Measurements from ENCODE around the gene LHX1.
A peak's percentile ranks its signal among the peaks of the same experiment; 100 is the strongest.

The LHX1 gene

DNA sequence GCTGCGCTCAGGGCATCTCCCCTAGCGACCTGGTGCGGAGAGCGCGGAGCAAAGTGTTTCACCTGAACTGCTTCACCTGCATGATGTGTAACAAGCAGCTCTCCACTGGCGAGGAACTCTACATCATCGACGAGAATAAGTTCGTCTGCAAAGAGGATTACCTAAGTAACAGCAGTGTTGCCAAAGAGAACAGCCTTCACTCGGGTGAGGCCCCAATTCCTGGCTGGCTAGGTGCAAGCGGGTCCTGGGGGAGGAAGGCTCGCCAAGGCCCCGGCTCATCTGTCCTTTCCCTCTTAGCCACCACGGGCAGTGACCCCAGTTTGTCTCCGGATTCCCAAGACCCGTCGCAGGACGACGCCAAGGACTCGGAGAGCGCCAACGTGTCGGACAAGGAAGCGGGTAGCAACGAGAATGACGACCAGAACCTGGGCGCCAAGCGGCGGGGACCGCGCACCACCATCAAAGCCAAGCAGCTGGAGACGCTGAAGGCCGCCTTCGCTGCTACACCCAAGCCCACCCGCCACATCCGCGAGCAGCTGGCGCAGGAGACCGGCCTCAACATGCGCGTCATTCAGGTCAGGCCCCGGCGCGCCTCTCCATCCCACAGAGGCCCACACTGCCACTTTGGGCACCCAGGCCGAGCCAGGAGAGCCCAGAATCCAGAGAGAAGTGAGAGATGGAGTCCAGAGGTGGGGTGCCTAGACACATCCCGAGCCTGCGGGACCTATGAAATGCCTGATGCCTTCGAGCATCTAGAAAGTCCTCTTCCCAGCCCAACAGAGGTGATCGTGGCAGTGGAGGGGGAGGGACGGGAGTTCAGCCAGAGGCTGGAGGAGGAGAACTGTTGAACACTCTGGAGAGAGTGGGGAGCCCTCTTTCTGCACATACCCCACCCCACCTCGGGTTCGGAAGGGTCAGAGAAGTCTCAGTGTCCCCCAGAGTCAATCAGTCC, 3.3 kb downstream of the LHX1 start:
- no peak overlapping the region for H3K9ac ChIP-seq (ENCODE audit: insufficient read length, low read depth)
- no peaks in the 10 kb centered on the region for H3K9me3 ChIP-seq (ENCODE audit: insufficient read depth, low read length)
- H3K4me1 ChIP-seq (ENCODE audit: insufficient read depth, insufficient read length) = peaks cover 11% of the 10 kb centered on the region
- H3K36me3 ChIP-seq (ENCODE audit: insufficient read depth, insufficient read length, low read length) = no peaks in the 10 kb centered on the region
- H3K4me3 ChIP-seq (ENCODE audit: insufficient read length, low read depth) = no peak overlapping the region
- peaks cover 100% of the 10 kb centered on the region for H3K27me3 ChIP-seq (ENCODE audit: insufficient read depth, insufficient read length)
- DNase-seq (ENCODE audit: low read depth, low spot score) = no peak
- TF ChIP-seq SUZ12 (IDR thresholded peaks at IDR 0.05; ENCODE audit: extremely low read depth, insufficient read depth, insufficient read length) = peak; percentile 91
- TF ChIP-seq YY1 (IDR thresholded peaks at IDR 0.05; ENCODE audit: insufficient read depth, insufficient read length) = no peak

DNA sequence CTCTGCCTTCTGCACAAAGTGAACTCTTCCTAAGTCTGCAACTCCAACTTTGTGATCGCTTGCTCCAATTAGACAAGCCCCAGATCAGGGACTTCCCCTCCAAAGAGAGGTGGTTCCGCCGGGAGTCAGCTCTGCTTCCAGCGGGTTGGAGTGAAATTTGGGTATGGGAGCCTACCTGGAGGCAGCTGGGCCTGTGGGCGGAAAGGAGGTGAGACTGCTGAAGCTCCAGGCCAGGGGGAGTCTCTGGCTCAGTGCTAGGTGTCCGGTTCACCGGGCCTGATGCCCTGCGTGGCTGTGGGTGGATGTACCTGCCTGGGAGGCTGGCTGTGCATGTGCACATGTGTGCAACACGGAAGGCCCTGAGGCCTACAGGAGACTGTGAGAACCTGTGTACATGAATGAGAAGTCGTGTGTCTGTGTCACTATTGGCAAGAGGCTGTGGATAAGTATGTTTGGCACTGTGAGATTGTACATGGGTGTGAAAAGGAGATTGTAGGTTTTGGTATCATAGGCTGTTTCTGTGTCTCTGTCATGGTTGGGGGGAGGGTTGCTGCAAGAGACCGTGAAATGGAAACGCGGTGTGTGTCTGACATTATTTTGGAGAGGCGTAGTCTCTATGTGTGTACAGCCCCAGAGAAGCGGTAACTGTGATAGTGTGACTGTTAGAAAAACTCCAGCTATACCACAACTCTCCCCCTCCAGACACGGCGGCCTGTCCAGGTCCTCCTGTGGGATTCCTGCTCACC, 4.2 kb downstream of the LHX1 start:
- no peaks in the 10 kb centered on the region for H3K36me3 ChIP-seq (ENCODE audit: insufficient read depth, insufficient read length, low read length)
- H3K4me1 ChIP-seq (ENCODE audit: insufficient read depth, insufficient read length) = peaks cover 13% of the 10 kb centered on the region
- H3K27me3 ChIP-seq (ENCODE audit: insufficient read depth, insufficient read length) = peaks cover 100% of the 10 kb centered on the region
- H3K9me3 ChIP-seq (ENCODE audit: insufficient read depth, low read length) = no peaks in the 10 kb centered on the region
- TF ChIP-seq YY1 (IDR thresholded peaks at IDR 0.05; ENCODE audit: insufficient read depth, insufficient read length) (no peak), SUZ12 (IDR thresholded peaks at IDR 0.05; ENCODE audit: extremely low read depth, insufficient read depth, insufficient read length) (peak; percentile 96)
- DNase-seq (ENCODE audit: low read depth, low spot score) = no peak
- peak overlapping the region; percentile 15 for H3K4me3 ChIP-seq (ENCODE audit: insufficient read length, low read depth)
- no peak overlapping the region for H3K9ac ChIP-seq (ENCODE audit: insufficient read length, low read depth)

DNA sequence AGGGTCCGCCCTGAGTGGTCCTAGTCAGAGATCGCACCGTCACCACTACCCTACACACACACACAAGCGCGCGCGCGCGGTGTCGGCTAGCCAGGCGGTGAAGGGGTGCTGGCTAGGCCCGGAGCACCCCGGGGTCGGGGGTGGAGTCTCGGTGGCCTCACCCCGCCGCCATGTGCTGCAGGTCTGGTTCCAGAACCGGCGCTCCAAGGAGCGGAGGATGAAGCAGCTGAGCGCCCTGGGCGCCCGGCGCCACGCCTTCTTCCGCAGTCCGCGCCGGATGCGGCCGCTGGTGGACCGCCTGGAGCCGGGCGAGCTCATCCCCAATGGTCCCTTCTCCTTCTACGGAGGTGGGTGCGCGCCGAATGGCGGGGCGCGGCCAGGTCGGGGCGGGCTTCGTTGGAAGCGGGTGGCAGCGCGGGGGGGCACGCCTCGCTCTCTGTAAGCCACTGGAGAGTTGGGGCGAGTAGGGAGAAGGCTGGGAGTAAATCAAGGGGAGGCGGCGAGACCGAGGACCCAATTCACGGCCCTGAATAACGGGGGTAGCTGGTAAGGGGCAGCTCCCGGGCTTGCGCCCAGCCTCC, 4.8 kb downstream of the LHX1 start:
- DNase-seq (ENCODE audit: low read depth, low spot score) = no peak
- no peaks in the 10 kb centered on the region for H3K9me3 ChIP-seq (ENCODE audit: insufficient read depth, low read length)
- peak overlapping the region; percentile 15 for H3K4me3 ChIP-seq (ENCODE audit: insufficient read length, low read depth)
- H3K9ac ChIP-seq (ENCODE audit: insufficient read length, low read depth) = peak overlapping the region; percentile 8
- peak; percentile 64 for TF ChIP-seq SUZ12 (IDR thresholded peaks at IDR 0.05; ENCODE audit: extremely low read depth, insufficient read depth, insufficient read length)
- TF ChIP-seq ZNF274 (IDR thresholded peaks at IDR 0.05; ENCODE audit: low read depth, low read length) = no peak
- no peaks in the 10 kb centered on the region for H3K36me3 ChIP-seq (ENCODE audit: insufficient read depth, insufficient read length, low read length)
- peaks cover 13% of the 10 kb centered on the region for H3K4me1 ChIP-seq (ENCODE audit: insufficient read depth, insufficient read length)
- peaks cover 100% of the 10 kb centered on the region for H3K27me3 ChIP-seq (ENCODE audit: insufficient read depth, insufficient read length)

DNA sequence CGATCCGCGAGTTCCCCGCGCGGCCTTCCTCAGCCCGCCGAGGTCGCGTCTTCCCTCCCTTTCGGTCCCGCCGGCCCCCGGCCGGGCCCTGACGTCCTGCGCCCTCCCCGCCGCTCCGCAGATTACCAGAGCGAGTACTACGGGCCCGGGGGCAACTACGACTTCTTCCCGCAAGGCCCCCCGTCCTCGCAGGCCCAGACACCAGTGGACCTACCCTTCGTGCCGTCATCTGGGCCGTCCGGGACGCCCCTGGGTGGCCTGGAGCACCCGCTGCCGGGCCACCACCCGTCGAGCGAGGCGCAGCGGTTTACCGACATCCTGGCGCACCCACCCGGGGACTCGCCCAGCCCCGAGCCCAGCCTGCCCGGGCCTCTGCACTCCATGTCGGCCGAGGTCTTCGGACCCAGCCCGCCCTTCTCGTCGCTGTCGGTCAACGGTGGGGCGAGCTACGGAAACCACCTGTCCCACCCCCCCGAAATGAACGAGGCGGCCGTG, 5.4 kb downstream of the LHX1 start:
- TF ChIP-seq SUZ12 (IDR thresholded peaks at IDR 0.05; ENCODE audit: extremely low read depth, insufficient read depth, insufficient read length) = peak; percentile 9
- TF ChIP-seq YY1 (IDR thresholded peaks at IDR 0.05; ENCODE audit: insufficient read depth, insufficient read length) = no peak
- TF ChIP-seq ZNF274 (IDR thresholded peaks at IDR 0.05; ENCODE audit: low read depth, low read length) = no peak
- Histone ChIP-seq H3K27me3 (ENCODE audit: insufficient read depth, insufficient read length) (peaks cover 100% of the 10 kb centered on the region), H3K4me1 (ENCODE audit: insufficient read depth, insufficient read length) (peaks cover 13% of the 10 kb centered on the region), H3K36me3 (ENCODE audit: insufficient read depth, insufficient read length, low read length) (no peaks in the 10 kb centered on the region), H3K4me3 (ENCODE audit: insufficient read length, low read depth) (peak overlapping the region; percentile 4), H3K9ac (ENCODE audit: insufficient read length, low read depth) (peak overlapping the region; percentile 8), H3K9me3 (ENCODE audit: insufficient read depth, low read length) (no peaks in the 10 kb centered on the region)
- DNase-seq (ENCODE audit: low read depth, low spot score) = no peak

- H3K4me1 ChIP-seq (ENCODE audit: insufficient read depth, insufficient read length) = peaks cover 13% of the 10 kb centered on the region
- no peak overlapping the region for H3K4me3 ChIP-seq (ENCODE audit: insufficient read length, low read depth)
- no peaks in the 10 kb centered on the region for H3K36me3 ChIP-seq (ENCODE audit: insufficient read depth, insufficient read length, low read length)
- H3K27me3 ChIP-seq (ENCODE audit: insufficient read depth, insufficient read length) = peaks cover 100% of the 10 kb centered on the region
- no peak for DNase-seq (ENCODE audit: low read depth, low spot score)
- TF ChIP-seq SUZ12 (IDR thresholded peaks at IDR 0.05; ENCODE audit: extremely low read depth, insufficient read depth, insufficient read length) (peak; percentile 39), YY1 (IDR thresholded peaks at IDR 0.05; ENCODE audit: insufficient read depth, insufficient read length) (no peak)
- H3K9me3 ChIP-seq (ENCODE audit: insufficient read depth, low read length) = no peaks in the 10 kb centered on the region
- H3K9ac ChIP-seq (ENCODE audit: insufficient read length, low read depth) = no peak overlapping the region
Measured at GRCh38 chr17:36943250-36944191, 6.2 kb downstream of the LHX1 start.

DNA sequence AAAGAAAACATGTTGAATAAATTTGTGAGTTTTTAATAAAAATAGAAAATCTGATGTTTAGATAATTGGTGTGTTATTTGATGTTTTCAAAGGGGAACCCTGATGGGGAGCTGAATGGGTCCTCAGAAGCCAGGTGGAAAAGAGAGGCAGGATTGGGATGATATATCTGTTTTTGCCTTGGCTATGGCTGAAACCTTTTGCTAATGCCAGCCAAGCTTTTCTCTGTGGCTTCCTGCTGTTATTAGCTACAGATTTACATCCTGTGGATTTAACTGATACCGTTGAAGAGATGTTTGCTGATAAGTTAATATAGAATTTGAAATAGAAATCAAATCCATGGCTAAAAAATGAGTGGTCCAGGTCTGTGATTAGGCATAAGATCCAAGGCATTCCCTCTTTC, 7.3 kb downstream of the LHX1 start:
- Histone ChIP-seq H3K4me3 (ENCODE audit: insufficient read length, low read depth) (no peak overlapping the region), H3K36me3 (ENCODE audit: insufficient read depth, insufficient read length, low read length) (no peaks in the 10 kb centered on the region), H3K4me1 (ENCODE audit: insufficient read depth, insufficient read length) (peaks cover 13% of the 10 kb centered on the region), H3K9ac (ENCODE audit: insufficient read length, low read depth) (no peak overlapping the region), H3K9me3 (ENCODE audit: insufficient read depth, low read length) (no peaks in the 10 kb centered on the region), H3K27me3 (ENCODE audit: insufficient read depth, insufficient read length) (peaks cover 96% of the 10 kb centered on the region)
- DNase-seq (ENCODE audit: low read depth, low spot score) = no peak
- TF ChIP-seq ZNF274 (IDR thresholded peaks at IDR 0.05; ENCODE audit: low read depth, low read length) (no peak), YY1 (IDR thresholded peaks at IDR 0.05; ENCODE audit: insufficient read depth, insufficient read length) (no peak), SUZ12 (IDR thresholded peaks at IDR 0.05; ENCODE audit: extremely low read depth, insufficient read depth, insufficient read length) (no peak)
